GM18499 (cell line): ENCODE results near the gene KDM1A.

ENCODE experiments used
- ATAC-seq: cut with Tn5 transposase; IDR thresholded peaks from one replicate; pipeline ENCODE4 v1.9.1; 2021; ENCODE audit warnings: moderate number of reproducible peaks; ENCODE audit not compliant: insufficient read depth, unreplicated experiment

Gene KDM1A

DNA sequence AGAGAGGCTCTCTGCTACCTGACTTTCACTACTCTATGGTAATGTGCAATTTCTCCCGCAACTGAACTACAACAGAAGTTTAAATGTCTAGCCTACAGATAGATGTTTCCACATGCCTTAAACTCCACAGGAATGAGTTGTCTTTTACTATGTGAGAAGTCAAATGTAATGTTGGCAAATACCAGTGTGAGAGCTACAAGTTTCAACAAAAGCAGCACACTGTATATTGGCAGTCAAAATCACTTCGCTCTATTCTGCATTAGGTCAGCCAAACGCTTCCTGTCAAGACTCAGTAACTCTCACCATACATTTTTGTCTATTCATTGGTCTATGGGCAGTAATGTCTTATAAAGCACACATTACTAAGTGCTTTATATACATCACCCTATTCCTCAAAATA is 107.5 kb downstream of the KDM1A start:
- ATAC-seq, result no peak

DNA sequence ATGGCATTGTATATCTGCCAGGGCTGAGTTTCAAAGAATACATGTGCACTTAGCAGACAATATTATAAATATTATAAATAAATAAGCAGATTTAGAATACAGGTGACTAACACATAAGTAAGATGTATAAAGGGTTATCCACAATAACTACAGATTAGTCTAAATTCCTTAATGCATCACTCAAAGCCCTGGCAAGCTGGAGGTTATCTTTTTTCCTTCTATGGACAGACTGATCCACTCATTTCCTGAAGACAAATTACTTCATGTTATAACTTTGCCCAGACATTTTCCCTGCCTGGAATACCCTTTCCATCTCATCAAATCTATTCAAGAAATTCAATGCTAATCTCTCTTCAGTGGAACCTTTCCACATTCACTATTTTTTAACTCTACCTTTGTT is 110.6 kb downstream of the KDM1A start:
- ATAC-seq, result no peak

DNA sequence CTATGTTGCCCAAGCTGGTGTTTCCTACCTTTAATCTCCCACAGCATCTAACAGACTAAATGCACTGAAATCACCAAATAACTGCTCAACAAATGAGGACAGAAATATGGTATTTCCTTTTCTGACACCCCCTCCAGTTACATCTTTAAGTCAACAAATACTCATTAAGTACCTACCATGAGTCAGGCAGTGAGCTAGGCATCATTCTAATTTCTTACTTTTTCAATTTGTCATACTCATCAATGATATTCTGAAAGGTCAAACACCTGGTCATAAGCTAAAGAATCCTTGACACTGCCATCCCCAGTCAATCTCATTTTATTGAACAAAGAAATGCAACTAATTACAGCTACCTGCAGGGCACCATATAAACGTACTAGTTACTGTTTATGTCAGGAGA is 112.8 kb downstream of the KDM1A start:
- ATAC-seq, result no peak
